K562 (cell line): Measurements from ENCODE around the gene METRN. TPM values are rescaled to one million over a fixed set of nuclear protein-coding genes. Genes with fewer than 3 reads are reported as not detected.

ENCODE experiments used
- JUND ChIP-seq, 2 experiments: IDR thresholded peaks; 2 replicates in 1 of 2; 3 replicates in 1 of 2; pipeline ENCODE4 v1.6.1; 2011; ENCODE audit warnings: borderline replicate concordance in 2 of 2, low read depth in 2 of 2, low read length in 2 of 2, improper control_type of control experiment in 1 of 2, missing biosample characterization in 1 of 2, missing genetic modification characterization in 1 of 2, missing genetic modification reagents in 1 of 2
- PURB ChIP-seq: sonication (generic); formaldehyde crosslinking; IDR thresholded peaks from 2 replicates; pipeline ENCODE4 v1.9.0; 2021; ENCODE audit warnings: low read depth, mild to moderate bottlenecking, missing genetic modification reagents
- RNF2 ChIP-seq: sonication (generic); IDR thresholded peaks from 2 replicates; pipeline ENCODE4 v1.6.1; 2016
- SP1 ChIP-seq: sonication (generic); formaldehyde crosslinking; IDR thresholded peaks from 2 replicates; pipeline ENCODE4 v1.8.1; 2022; ENCODE audit warnings: mild to moderate bottlenecking, missing genetic modification reagents
- TRIM25 ChIP-seq: fragments of 450-650 bp; IDR thresholded peaks from 2 replicates; pipeline ENCODE4 v1.7.0; 2016; ENCODE audit warnings: borderline replicate concordance
- ZNF143 ChIP-seq: sonication (generic); formaldehyde crosslinking; IDR thresholded peaks from 2 replicates; pipeline ENCODE4 v1.9.0; 2022; ENCODE audit warnings: mild to moderate bottlenecking, missing genetic modification reagents
- polyA plus RNA-seq, 8 experiments: library from polyadenylated mRNA; depleted of rRNA in 4 of 8; stranded (reverse) in 5 of 8; unstranded in 3 of 8; fragments of >200 nt; fragmentation: Nextera tagmentation in 2 of 8; fragmentation: Illumina TruSeq in 1 of 8; extraction: Ambion mirVana in 2 of 8; extraction: Trizol in 1 of 8; gene quantifications; 2 replicates each; pipeline versions ENCODE4 v1.2.1 to v1.2.3, GENCODE V29; 2011 to 2014; ENCODE audit warnings: inconsistent platforms in 1 of 8, missing spikeins in 1 of 8
- total RNA-seq, 7 experiments: library from RNA; depleted of rRNA in 6 of 7; stranded (reverse); fragments of >200 nt in 6 of 7; fragmentation: Illumina TruSeq in 2 of 7; extraction: Trizol in 2 of 7; gene quantifications; 2 replicates each; pipeline versions ENCODE4 v1.2.1 to v1.2.3, GENCODE V29; 2011 to 2021; ENCODE audit warnings: low replicate concordance in 1 of 7
- TF ChIP-seq, protein P1 (sequence below), 2 experiments: fragments of 450-650 bp in 1 of 2; sonication (generic) in 1 of 2; formaldehyde crosslinking in 1 of 2; IDR thresholded peaks; 2 replicates each; pipeline versions ENCODE4 v1.7.1 to v1.9.0; 2016 to 2022; ENCODE audit warnings: inconsistent platforms in 1 of 2, mild to moderate bottlenecking in 1 of 2, missing genetic modification reagents in 1 of 2
- TF ChIP-seq, protein P2 (sequence below): fragments of 250-450 bp; sonication (Bioruptor Pico); IDR thresholded peaks from 2 replicates; pipeline ENCODE4 v1.4.0; 2020

METRN gene
- total and polyA plus RNA-seq, 9 of the 15 experiments (the other 6 are each of a cell fraction or from before 2014, with no cell fraction given), result 0.20 to 89.8 (median 15.4) TPM

- TF ChIP-seq, protein P1, sequence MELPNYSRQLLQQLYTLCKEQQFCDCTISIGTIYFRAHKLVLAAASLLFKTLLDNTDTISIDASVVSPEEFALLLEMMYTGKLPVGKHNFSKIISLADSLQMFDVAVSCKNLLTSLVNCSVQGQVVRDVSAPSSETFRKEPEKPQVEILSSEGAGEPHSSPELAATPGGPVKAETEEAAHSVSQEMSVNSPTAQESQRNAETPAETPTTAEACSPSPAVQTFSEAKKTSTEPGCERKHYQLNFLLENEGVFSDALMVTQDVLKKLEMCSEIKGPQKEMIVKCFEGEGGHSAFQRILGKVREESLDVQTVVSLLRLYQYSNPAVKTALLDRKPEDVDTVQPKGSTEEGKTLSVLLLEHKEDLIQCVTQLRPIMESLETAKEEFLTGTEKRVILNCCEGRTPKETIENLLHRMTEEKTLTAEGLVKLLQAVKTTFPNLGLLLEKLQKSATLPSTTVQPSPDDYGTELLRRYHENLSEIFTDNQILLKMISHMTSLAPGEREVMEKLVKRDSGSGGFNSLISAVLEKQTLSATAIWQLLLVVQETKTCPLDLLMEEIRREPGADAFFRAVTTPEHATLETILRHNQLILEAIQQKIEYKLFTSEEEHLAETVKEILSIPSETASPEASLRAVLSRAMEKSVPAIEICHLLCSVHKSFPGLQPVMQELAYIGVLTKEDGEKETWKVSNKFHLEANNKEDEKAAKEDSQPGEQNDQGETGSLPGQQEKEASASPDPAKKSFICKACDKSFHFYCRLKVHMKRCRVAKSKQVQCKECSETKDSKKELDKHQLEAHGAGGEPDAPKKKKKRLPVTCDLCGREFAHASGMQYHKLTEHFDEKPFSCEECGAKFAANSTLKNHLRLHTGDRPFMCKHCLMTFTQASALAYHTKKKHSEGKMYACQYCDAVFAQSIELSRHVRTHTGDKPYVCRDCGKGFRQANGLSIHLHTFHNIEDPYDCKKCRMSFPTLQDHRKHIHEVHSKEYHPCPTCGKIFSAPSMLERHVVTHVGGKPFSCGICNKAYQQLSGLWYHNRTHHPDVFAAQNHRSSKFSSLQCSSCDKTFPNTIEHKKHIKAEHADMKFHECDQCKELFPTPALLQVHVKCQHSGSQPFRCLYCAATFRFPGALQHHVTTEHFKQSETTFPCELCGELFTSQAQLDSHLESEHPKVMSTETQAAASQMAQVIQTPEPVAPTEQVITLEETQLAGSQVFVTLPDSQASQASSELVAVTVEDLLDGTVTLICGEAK (IDR thresholded peaks at IDR 0.05), result peak; percentile 83
- TF ChIP-seq, protein P1 (CRISPR knock-in tag; IDR thresholded peaks at IDR 0.05), result peak; percentile 28; the same call in 1 of the 2 replicates
- peak; percentile 97 for TF ChIP-seq RNF2
- no peak for TF ChIP-seq TRIM25
- TF ChIP-seq PURB (CRISPR knock-in tag), result no peak
- TF ChIP-seq, protein P2, sequence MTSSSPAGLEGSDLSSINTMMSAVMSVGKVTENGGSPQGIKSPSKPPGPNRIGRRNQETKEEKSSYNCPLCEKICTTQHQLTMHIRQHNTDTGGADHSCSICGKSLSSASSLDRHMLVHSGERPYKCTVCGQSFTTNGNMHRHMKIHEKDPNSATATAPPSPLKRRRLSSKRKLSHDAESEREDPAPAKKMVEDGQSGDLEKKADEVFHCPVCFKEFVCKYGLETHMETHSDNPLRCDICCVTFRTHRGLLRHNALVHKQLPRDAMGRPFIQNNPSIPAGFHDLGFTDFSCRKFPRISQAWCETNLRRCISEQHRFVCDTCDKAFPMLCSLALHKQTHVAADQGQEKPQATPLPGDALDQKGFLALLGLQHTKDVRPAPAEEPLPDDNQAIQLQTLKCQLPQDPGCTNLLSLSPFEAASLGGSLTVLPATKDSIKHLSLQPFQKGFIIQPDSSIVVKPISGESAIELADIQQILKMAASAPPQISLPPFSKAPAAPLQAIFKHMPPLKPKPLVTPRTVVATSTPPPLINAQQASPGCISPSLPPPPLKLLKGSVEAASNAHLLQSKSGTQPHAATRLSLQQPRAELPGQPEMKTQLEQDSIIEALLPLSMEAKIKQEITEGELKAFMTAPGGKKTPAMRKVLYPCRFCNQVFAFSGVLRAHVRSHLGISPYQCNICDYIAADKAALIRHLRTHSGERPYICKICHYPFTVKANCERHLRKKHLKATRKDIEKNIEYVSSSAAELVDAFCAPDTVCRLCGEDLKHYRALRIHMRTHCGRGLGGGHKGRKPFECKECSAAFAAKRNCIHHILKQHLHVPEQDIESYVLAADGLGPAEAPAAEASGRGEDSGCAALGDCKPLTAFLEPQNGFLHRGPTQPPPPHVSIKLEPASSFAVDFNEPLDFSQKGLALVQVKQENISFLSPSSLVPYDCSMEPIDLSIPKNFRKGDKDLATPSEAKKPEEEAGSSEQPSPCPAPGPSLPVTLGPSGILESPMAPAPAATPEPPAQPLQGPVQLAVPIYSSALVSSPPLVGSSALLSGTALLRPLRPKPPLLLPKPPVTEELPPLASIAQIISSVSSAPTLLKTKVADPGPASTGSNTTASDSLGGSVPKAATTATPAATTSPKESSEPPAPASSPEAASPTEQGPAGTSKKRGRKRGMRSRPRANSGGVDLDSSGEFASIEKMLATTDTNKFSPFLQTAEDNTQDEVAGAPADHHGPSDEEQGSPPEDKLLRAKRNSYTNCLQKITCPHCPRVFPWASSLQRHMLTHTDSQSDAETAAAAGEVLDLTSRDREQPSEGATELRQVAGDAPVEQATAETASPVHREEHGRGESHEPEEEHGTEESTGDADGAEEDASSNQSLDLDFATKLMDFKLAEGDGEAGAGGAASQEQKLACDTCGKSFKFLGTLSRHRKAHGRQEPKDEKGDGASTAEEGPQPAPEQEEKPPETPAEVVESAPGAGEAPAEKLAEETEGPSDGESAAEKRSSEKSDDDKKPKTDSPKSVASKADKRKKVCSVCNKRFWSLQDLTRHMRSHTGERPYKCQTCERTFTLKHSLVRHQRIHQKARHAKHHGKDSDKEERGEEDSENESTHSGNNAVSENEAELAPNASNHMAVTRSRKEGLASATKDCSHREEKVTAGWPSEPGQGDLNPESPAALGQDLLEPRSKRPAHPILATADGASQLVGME, result peak; percentile 96
- TF ChIP-seq ZNF143 (CRISPR knock-in tag), result no peak
- peak; percentile 52; the same call in 1 of the 2 replicates for TF ChIP-seq JUND (IDR thresholded peaks at IDR 0.05; ENCODE audit: borderline replicate concordance, low read depth, low read length)
- TF ChIP-seq JUND (tag; IDR thresholded peaks at IDR 0.05; ENCODE audit: borderline replicate concordance, low read depth, low read length), result no peak
- no peak for TF ChIP-seq SP1
These were observed 5.1 kb upstream of the METRN start (continued) for GRCh38 chr16:709566-710499.
